ENCODE data around the gene MAP3K20. TPM values are rescaled to one million over a fixed set of nuclear protein-coding genes. Genes with fewer than 3 reads are reported as not detected.

The MAP3K20 gene
- total RNA-seq (100 to 1,000 TPM; 366 to 533 (median 468) TPM), polyA plus RNA-seq (100 to 1,000 TPM in 2 of 3 donors, 10 to 100 TPM in 1; 41.8 to 224 (median 112) TPM)
- long read RNA-seq, donor 1, full-length matches to known transcripts, result 357 of 569 reads
- long read RNA-seq, donor 1, partial matches to known transcripts, result 20 of 569 reads
- long read RNA-seq, donor 1, other reads (novel, unspliced or antisense), result 192 of 569 reads
- long read RNA-seq, donor 2, full-length matches to known transcripts, result 580 of 853 reads
- long read RNA-seq, donor 2, partial matches to known transcripts, result 50 of 853 reads
- long read RNA-seq, donor 2, other reads (novel, unspliced or antisense), result 223 of 853 reads

DNA sequence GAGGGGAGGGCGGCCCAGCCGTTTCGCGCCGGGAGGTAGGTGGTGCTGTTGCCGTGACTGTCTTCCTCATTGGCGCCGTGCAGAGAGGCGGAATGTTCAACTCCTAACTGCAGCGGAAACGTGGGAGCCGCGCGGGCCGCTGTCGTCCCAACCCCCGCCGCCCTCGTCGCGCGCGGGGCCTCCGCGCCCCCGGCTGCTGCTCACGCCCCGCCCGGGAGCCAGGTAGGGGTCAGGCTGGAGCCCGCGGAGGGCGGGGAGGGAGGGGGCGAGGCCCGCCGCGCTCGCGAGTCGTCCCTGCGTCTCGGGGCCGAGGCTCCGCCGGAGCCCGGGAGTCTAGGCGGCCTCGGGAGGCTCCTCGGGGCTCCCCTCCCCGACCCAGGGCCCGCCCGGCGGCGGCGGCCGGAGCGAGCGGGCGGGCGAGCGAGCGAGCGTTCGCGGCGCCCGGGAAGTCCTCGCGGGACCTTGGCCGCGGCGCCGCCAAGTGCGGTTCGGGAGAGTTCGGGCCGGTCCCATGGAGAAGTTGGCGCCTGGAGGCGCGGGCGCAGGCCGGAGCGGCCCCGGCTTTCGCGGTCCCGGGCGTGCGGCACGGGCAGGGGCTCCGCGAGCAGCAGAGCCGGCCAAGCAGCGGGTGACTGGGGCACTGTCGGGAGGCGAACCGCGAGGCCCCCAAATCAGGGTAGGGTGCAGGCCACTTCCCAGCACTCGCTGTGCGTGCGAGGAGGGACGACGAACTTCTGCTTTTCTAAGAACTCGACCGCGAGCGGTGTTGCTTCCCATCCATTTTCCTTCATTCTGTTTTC is at the start of gene MAP3K20:
Gene MAP3K20 (plus strand): TSS at position 66 of the 800 bp plus-strand sequence. CDS start 15,186 bp downstream, outside the sequence.
- peak; percentile 74 to 81 (median 76) for ATAC-seq
- H3K4me1 ChIP-seq, result peaks cover 46% of the 10 kb centered on the region
- DNase-seq, result peak; percentile 82 to 91
- 0% methylated on average over 54 to 106 of the region's 106 CpGs for WGBS, 3 donors
- intact Hi-C loops (cut with DNase I), result loop anchor here (1.0 to 5.0 kb wide), 4 partner anchors 27 to 136 kb away; no protein-coding TSS in a partner anchor
- H3K36me3 ChIP-seq (ENCODE audit: insufficient read depth in 1 of 2, low read depth in 1 of 2), result no peaks in the 10 kb centered on the region
- H3K4me3 ChIP-seq, result peak within 1 kb of the TSS; percentile 89
- H3K9me3 ChIP-seq, result no peaks in the 10 kb centered on the region
- TF ChIP-seq, protein P1, sequence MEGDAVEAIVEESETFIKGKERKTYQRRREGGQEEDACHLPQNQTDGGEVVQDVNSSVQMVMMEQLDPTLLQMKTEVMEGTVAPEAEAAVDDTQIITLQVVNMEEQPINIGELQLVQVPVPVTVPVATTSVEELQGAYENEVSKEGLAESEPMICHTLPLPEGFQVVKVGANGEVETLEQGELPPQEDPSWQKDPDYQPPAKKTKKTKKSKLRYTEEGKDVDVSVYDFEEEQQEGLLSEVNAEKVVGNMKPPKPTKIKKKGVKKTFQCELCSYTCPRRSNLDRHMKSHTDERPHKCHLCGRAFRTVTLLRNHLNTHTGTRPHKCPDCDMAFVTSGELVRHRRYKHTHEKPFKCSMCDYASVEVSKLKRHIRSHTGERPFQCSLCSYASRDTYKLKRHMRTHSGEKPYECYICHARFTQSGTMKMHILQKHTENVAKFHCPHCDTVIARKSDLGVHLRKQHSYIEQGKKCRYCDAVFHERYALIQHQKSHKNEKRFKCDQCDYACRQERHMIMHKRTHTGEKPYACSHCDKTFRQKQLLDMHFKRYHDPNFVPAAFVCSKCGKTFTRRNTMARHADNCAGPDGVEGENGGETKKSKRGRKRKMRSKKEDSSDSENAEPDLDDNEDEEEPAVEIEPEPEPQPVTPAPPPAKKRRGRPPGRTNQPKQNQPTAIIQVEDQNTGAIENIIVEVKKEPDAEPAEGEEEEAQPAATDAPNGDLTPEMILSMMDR (IDR thresholded peaks at IDR 0.05), result peak; percentile 40
- H3K27ac ChIP-seq, result peak within 1 kb of the TSS; percentile 100
- H3K27me3 ChIP-seq (ENCODE audit: insufficient read depth in 3 of 3, low read length in 2 of 3), result no peaks in the 10 kb centered on the region

DNA sequence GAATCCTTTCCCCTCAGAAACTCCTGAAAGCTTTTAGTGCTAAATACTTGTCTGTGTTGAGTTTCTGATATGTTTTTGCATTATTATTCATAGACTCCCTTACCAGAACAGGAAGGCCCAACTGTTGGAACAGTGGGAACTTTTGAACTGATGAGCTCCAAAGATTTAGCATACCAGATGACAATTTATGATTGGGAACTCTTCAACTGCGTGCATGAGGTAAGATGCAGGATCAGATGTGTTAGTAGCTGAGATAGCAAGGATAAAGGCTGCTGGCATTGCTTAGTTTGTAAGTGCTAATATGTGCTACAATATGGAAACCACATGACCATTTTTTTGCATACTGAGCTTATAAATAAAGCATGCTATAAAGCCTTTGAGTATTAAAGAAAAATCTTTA is 49.2 kb upstream of the MAP3K20 start:
- no peaks in the 10 kb centered on the region for H3K36me3 ChIP-seq (ENCODE audit: insufficient read depth in 1 of 2, low read depth in 1 of 2)
- intact Hi-C loops (cut with DNase I), result loop anchor here (2.0 to 10.0 kb wide), 4 partner anchors 50 to 331 kb away; partner anchors contain the start of gene CDCA7 (in 1 of the 2)
- TF ChIP-seq, protein P1 (IDR thresholded peaks at IDR 0.05), result no peak
- no peaks in the 10 kb centered on the region for H3K9me3 ChIP-seq
- H3K27ac ChIP-seq, result peak overlapping the region; percentile 92
- H3K27me3 ChIP-seq (ENCODE audit: insufficient read depth in 3 of 3, low read length in 2 of 3), result no peaks in the 10 kb centered on the region
- H3K4me3 ChIP-seq, result no peak overlapping the region
- peaks cover 45% of the 10 kb centered on the region for H3K4me1 ChIP-seq
- ATAC-seq (no peak), DNase-seq (no peak)
- 28 to 82% (median 45%) methylated on average over 1 of the region's 1 CpG for WGBS, 3 donors

DNA sequence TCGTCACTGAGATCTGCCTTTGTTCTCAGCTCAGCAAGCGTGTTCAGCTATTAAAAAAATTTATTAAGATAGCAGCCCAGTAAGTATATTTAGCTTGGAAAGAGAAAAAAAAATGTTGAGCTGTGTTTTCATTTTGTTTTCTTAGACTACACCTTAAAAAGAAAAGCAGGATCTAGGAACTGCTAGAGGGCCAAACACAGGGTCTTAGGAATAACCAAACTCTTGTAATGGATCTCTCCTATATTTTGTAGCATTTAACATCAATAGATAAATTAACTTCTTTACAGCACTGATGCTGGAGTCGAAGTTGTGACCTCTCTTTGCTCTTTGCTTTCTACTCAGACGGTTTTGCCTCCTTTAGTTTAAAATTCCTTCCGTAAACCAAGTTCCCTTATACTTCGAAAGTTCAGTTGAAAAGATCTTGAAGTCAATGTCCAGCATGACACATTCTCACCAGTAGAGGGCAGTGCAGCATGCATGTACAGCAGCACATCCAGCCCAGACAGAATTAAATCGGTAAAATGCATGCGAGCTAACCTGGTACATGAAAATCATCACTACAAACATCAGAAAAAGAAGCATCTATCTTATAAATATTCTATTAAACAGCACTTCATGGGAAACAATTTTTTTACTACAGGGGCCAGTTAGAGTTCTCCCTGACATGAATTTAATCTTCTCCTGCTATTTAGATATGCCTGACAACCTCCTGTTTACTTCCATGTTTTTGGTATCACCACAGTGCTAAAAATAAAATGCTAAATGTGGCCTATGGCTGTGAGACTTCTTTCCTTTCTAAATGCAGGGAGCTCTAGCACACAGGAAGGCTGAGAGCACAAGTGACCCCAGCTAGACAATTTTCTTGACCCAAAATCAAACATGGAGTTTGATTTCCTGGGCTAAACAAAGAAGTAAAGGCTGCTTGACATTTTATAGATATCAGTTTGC is 48.2 kb upstream of the MAP3K20 start:
- whole genome bisulfite sequencing, 3 donors, result 8 to 15% (median 10%) methylated on average over 8 of the region's 8 CpGs
- intact Hi-C loops (cut with DNase I), result loop anchor here (2.0 to 10.0 kb wide), 5 partner anchors 51 to 330 kb away; partner anchors contain the start of gene CDCA7 (in 1 of the 2)
- Histone ChIP-seq H3K27ac (peak overlapping the region; percentile 92), H3K9me3 (no peaks in the 10 kb centered on the region), H3K36me3 (ENCODE audit: insufficient read depth in 1 of 2, low read depth in 1 of 2) (no peaks in the 10 kb centered on the region), H3K4me1 (peaks cover 50% of the 10 kb centered on the region), H3K4me3 (peak overlapping the region; percentile 27), H3K27me3 (ENCODE audit: insufficient read depth in 3 of 3, low read length in 2 of 3) (no peaks in the 10 kb centered on the region)
- ATAC-seq (peak; percentile 66 to 76 (median 71)), DNase-seq (peak; percentile 65 to 81)
- TF ChIP-seq, protein P1 (IDR thresholded peaks at IDR 0.05), result peak; percentile 97

DNA sequence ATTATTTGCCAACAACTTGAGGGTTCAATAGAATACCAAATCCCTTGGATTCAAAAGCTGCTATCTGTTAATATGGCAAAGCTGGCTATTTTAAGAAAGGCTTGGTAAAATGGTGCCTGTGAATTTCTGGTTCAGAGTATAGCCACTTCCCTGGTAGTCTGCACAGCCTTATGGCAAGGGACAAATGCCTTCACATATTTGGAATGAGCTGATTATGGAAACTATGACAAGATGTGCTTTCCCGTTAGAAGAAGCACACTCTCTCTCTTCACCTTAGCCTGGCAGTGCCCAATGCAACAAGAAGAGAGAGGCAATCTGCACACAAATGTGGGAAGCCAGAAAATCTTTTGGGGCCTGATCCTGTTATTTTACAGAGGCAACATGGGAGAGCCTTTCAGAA is 47.5 kb upstream of the MAP3K20 start:
- Histone ChIP-seq H3K4me3 (peak overlapping the region; percentile 27), H3K4me1 (peaks cover 56% of the 10 kb centered on the region), H3K27ac (peak overlapping the region; percentile 92), H3K36me3 (ENCODE audit: insufficient read depth in 1 of 2, low read depth in 1 of 2) (no peaks in the 10 kb centered on the region), H3K27me3 (ENCODE audit: insufficient read depth in 3 of 3, low read length in 2 of 3) (no peaks in the 10 kb centered on the region), H3K9me3 (no peaks in the 10 kb centered on the region)
- ATAC-seq (peak in 3 of 4 donors; percentile 13 to 38 (median 24)), DNase-seq (no peak)
- TF ChIP-seq, protein P1 (IDR thresholded peaks at IDR 0.05), result no peak
- WGBS, 3 donors, result 13 to 36% (median 16%) methylated on average over 1 of the region's 1 CpG
- intact Hi-C loops (cut with DNase I), result loop anchor here (2.0 to 10.0 kb wide), 3 partner anchors 63 to 329 kb away; partner anchors contain the start of gene CDCA7 (in 1 of the 2)
